ENCODE data around the gene PLIN4. TPM values are rescaled to one million over a fixed set of nuclear protein-coding genes. Genes with fewer than 3 reads are reported as not detected.

Gene PLIN4
- polyA plus RNA-seq, 1 experiment = 0.07 TPM

- Histone ChIP-seq H3K27me3 (ENCODE audit: control insufficient read depth, insufficient read depth, low read length) (no peaks in the 10 kb centered on the region), H3K9me3 (ENCODE audit: control insufficient read depth, insufficient read depth, low read length) (no peaks in the 10 kb centered on the region; the same call in 1 of the 2 replicates), H3K4me3 (ENCODE audit: low read depth, low read length) (no peak overlapping the region), H3K27ac (ENCODE audit: low read depth, low read length) (no peak overlapping the region)
- ChIA-PET CTCF (no interaction called here), POLR2A (no interaction called here)
- no peak for TF ChIP-seq CTCF (IDR thresholded peaks at IDR 0.05; ENCODE audit: low read depth, low read length)
- DNase-seq (ENCODE audit: low read depth, low spot score) = no peak
Measured at GRCh38 chr19:4492337-4493103, 25.8 kb downstream of the PLIN4 start.

- Histone ChIP-seq H3K4me3 (ENCODE audit: low read depth, low read length) (no peak overlapping the region), H3K27me3 (ENCODE audit: control insufficient read depth, insufficient read depth, low read length) (no peaks in the 10 kb centered on the region), H3K9me3 (ENCODE audit: control insufficient read depth, insufficient read depth, low read length) (no peaks in the 10 kb centered on the region; the same call in 1 of the 2 replicates), H3K27ac (ENCODE audit: low read depth, low read length) (no peak overlapping the region)
- DNase-seq (ENCODE audit: low read depth, low spot score) = no peak
- no peak for TF ChIP-seq CTCF (IDR thresholded peaks at IDR 0.05; ENCODE audit: low read depth, low read length)
- ChIA-PET POLR2A (interaction anchor here (0.6 kb wide), 1 partner anchor 157 kb away, joined by 6 read pairs; no protein-coding TSS in a partner anchor), CTCF (no interaction called here)
Measured at GRCh38 chr19:4491446-4491845, 26.8 kb downstream of the PLIN4 start.

GRCh38 chr19:4488496-4488895, 29.8 kb downstream of the PLIN4 start:
- no peak for TF ChIP-seq CTCF (IDR thresholded peaks at IDR 0.05; ENCODE audit: low read depth, low read length)

DNA sequence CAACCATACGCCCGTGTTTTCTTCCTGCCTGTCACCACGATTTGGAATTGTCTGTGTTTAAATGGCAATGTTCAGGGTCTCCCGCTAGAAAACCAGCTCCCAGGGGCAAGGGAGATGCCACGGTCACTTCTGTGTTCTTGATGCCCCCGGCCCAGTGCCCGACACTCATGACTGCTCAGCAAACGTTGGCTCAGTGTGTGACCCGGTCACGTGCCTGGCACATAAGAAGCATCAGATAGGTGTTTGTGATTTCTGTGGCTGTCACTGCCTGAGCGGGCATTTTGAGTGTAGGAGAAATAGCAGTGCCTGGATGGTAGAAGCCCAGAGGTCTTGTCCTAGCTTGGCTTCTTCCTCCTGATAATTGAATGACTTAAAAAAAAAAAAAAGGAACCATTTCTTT, 30.7 kb downstream of the PLIN4 start:
- Histone ChIP-seq H3K4me3 (ENCODE audit: low read depth, low read length) (no peak overlapping the region), H3K27ac (ENCODE audit: low read depth, low read length) (no peak overlapping the region), H3K9me3 (ENCODE audit: control insufficient read depth, insufficient read depth, low read length) (no peaks in the 10 kb centered on the region; the same call in 1 of the 2 replicates), H3K27me3 (ENCODE audit: control insufficient read depth, insufficient read depth, low read length) (no peaks in the 10 kb centered on the region)
- POLR2A ChIA-PET = no interaction called here
- no peak for DNase-seq (ENCODE audit: low read depth, low spot score)
- no peak for TF ChIP-seq CTCF (IDR thresholded peaks at IDR 0.05; ENCODE audit: low read depth, low read length)
- CTCF ChIA-PET = no interaction called here

More at GRCh38 chr19:4488496-4488895, 29.8 kb downstream of the PLIN4 start:
- Histone ChIP-seq H3K27me3 (ENCODE audit: control insufficient read depth, insufficient read depth, low read length) (no peaks in the 10 kb centered on the region), H3K4me3 (ENCODE audit: low read depth, low read length) (no peak overlapping the region), H3K27ac (ENCODE audit: low read depth, low read length) (no peak overlapping the region), H3K9me3 (ENCODE audit: control insufficient read depth, insufficient read depth, low read length) (no peaks in the 10 kb centered on the region; the same call in 1 of the 2 replicates)
- DNase-seq (ENCODE audit: low read depth, low spot score) = no peak
- CTCF ChIA-PET = no interaction called here
- POLR2A ChIA-PET = no interaction called here

- ChIA-PET CTCF (no interaction called here), POLR2A (interaction anchor here (0.7 kb wide), 1 partner anchor 27 kb away, joined by 3 read pairs; no protein-coding TSS in a partner anchor)
- no peak for TF ChIP-seq CTCF (IDR thresholded peaks at IDR 0.05; ENCODE audit: low read depth, low read length)
- no peak overlapping the region for H3K27ac ChIP-seq (ENCODE audit: low read depth, low read length)
- no peak overlapping the region for H3K4me3 ChIP-seq (ENCODE audit: low read depth, low read length)
- DNase-seq (ENCODE audit: low read depth, low spot score) = no peak
- no peaks in the 10 kb centered on the region for H3K27me3 ChIP-seq (ENCODE audit: control insufficient read depth, insufficient read depth, low read length)
- H3K9me3 ChIP-seq (ENCODE audit: control insufficient read depth, insufficient read depth, low read length) = no peaks in the 10 kb centered on the region
Measured at GRCh38 chr19:4483385-4483784, 34.9 kb downstream of the PLIN4 start.
